HG02852 (cell line): ENCODE data around the gene RER1.

Experiments
- ATAC-seq: cut with Tn5 transposase; IDR thresholded peaks from one replicate; pipeline ENCODE4 v1.9.1; 2021; ENCODE audit warnings: mild to moderate bottlenecking, moderate library complexity; ENCODE audit not compliant: unreplicated experiment

Gene RER1

DNA sequence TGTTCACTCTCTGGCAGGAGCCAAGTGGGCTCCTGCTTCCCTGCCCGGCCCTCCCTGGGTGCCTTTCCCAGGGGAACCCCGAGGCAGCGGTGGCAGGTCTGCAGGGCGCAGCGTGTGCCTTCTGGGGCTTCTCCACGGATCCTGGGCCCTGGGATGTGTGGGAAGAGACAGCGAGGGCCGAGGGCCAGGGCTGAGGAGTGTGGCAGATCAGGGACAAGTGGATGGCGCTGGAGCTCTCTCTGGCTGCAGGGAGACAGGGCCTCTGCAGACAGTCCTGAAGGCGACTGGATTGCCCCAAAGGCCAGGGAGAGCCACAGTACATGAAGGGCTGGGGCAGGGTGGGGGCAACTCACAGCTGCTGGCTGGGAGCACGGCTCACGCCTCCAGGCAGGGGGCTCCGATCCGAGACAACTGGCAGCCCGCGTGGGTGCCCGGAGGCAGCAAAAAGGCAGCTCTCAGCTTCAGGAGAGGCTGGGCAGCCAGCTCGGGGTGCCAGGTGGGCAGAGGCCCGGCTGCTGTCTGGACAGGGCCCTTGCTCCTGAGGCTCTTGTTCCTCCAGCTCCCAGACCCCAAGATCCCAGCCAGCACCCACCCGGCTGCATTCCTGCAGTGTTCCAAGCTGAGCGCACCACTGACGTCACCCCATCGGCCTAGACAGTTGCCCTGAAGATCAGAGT, 16.3 kb upstream of the RER1 start:
- ATAC-seq: no peak

DNA sequence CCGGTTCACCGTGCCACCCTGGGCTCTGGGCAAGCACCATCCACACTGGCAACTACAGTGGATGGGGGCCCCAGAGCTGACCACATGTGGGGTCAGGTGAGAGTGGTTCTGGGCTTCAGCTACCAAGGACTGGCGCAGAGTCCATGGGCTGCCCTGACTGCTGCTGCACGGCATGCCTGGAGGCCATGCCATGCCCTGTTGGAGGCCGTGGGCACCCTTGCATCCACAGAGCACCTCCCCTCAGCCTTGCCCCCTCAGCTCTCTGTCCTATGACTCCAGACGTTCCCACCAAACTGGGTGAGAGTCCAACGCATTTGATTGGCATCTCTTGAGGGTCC, 15.7 kb upstream of the RER1 start:
- ATAC-seq: no peak

DNA sequence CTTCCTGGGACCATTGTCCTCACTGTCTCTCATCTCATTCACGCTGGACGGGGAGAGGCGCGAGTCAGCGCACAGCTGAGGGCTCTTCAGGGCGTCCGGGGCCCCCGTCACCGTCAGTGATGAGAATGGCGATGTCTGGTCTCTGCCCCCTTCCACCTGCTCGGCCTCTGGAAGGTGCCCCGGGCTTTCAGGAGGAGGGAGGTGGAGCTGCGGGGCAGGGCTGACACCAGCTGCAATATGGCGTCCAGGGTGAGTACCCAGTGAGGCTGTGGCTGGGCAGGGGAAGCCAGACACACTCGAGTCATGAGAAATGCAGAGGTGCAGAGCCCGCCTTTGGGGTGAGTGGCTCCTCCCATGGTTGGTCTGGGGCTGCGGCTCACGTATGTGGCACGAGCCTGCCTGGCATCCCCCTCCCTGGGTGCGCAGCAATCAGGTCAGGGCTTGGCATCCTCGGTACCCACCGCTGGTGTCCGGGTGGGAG, 15.3 kb upstream of the RER1 start:
- no peak for ATAC-seq

DNA sequence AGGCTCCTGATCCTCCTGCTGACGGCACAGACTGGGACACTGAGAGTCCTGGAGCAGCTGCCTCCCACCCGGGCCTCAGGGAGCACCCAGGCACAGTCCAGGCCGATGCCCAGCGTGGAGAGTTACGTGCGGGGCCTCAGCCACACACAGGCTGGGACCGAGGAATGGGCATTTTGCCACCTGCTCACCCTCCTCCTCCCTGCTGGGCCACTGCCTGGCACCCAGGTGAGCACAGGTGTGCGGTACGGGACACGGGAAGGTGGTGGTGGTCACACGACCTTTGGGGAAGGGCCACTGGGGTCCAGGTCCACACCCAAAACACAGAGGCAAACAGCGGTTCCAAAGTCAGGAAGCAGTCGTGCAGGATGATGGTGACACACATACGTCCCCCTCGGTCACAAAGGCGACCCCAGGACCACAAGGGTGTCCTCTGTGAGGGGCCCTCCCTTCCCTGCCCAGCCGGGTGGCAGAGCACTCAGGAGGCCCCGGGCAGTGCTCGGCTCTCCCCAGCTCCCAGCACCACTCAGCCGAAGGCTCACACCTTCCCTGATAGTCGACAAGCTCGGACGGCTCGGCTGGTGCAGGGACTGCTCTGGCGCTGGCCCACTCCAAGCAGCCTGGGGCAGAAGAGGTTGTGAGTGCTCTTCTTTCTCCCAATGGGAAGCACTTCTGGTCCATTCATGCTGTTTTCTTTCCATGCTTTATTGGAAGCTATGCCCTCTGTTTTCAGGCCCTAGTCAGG, 14.5 kb upstream of the RER1 start:
- no peak for ATAC-seq

DNA sequence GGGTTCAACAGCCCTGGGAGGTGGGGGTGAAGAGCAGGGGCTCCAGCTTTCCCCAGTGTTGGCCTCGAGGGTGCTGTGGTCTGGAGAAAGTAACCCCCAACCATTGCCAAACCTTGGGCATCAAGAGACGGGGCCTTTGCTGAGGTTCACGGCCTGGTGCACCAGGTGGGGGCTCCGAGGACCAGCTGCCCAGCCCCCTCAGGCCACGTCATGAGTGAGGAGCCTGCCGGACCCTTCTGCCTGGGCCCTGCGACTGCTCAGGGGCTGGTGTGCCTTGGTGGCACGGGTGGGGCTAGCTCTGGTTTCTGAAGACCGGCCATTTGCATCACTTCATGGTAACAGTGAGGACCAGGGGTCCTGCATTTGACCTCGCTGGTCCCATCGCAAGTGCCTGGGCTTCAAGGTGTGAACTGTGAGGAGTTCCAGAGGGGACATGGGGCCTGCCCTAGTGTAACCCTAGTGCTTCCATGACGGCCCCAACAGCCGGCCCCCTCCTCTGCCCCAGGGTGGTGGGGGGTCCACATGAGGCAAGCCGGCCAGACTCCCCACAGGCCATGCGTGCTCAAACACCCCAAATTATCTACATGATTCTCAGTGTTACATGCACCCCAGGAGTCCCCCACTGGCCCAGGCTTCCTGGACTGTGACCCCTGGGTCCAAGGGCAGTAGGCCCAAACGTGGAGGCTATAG, 13.7 kb upstream of the RER1 start:
- ATAC-seq: no peak

DNA sequence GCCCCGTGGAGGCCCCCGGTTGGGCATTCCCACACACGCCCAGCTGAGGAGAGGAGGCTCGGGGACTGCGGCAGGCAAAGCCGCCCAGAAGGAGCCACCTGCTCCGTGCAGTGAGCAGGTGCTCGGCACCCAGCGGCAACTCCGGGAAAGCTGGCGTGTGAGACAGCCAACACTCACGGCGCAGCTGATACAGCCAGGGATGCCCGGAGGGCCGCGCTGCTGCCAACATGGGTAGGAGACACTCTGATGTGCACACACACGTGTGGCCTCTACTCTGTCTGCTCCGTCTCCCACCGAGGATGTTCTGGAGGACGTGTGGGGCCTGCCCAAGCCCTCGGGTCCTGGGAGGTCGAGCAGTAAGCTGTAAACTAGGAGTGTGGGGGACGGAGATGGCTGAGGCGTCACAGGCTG, 13.2 kb upstream of the RER1 start:
- no peak for ATAC-seq

DNA sequence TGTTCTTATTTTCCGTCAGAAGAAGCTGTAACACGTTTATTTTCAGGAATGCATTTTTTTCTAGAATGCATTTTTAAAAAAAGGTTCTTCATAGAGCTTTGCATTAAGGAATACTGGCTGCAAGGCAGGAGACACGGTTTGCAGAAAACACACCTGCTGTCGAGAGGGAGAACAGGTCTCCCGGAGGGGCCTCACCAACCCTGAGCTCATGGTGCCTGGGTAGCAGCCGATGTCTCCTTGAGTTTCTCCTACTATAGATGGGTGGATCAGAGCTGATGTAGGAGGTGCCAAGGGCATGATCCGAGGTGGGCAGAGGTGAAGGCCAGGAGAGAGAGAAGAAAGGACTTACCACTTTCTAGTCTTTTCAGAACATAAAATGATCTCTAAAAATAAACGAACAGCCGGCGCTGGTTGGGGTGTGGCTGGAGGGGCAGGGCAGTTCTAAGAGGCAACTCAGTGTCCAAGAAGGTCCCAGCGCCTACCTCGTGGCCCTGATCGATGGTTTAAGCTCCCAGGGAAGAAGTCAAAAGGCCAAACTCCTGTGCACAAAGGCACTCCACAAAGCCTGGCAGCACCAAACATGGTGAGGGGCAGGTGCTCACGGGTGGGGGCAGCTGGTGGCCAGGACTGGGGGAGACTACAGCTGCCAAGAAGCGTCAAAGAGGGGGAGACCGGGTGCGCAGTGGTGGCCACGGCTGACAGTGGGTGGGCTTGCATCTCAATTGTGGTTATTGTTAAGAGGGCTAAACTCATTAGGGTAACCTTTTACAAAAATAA, 12.5 kb upstream of the RER1 start:
- no peak for ATAC-seq

DNA sequence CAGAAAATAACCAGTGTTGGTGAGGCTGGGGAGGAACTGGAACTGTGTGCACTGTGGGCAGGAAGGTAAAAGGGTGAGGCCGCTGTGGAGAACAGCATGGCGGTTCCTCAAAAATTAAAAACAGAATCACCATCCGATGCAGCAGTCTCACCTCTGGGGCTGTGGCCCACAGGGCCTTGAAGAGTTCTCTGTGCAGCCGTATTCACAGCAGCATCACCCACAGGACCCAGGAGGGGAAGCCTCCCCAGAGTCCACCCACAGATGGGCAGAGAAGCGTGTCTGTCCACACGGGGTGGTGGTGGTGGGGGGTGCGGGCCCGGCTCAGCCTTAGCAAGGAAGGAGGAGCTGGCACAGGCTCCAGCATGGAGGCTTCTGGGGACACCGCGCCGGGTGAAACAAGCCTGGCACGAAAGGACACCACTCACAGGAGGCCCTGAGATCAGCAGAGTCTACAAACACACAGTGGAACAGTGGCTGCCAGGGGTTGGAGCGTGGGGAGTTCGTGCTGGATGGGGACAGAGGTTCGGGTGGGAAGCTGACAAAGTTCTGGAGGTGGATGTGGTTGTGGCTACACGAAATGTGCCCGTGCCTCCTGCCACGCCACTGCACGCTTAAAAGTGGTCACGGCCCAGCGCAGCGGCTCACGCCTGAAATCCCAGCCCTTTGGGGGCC, 11.8 kb upstream of the RER1 start:
- ATAC-seq: no peak

DNA sequence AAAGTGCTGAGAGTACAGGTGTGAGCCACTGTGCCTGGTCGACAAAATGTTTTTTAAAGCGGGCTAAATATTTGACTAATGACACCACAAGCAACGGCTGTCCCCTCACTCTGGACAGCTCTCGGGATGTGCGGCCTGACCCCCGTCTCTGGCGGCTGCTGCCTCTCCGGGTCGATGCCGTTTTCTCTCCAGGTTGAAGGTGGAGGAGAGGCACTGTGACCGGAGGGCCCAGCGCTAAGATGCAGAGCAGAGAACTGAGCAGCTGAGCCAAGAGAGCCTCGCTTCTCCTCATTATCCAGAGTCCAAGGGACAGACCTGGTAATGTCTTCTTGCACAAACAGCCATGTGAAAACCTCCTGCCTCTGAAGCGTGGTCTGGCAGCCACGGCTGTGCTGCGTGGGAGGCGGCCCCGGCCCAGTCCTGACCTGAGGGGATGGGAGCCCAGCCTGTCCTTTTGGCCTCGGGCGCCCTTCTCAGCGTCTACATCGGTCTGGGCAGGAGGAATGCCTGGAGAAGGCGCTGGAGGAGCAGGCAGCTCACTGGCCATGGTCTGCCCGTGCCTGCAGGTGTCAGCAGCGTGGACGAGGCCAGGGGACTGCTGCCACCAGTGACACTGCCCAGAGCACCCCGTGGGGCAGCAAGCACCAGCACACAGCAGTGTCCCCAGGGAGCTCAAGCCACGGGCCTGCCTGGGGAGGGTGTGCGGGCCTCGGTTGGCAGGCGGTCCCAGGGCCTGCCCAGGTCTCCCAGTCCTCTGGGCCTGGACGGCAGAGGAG, 10.6 kb upstream of the RER1 start:
- ATAC-seq: no peak

DNA sequence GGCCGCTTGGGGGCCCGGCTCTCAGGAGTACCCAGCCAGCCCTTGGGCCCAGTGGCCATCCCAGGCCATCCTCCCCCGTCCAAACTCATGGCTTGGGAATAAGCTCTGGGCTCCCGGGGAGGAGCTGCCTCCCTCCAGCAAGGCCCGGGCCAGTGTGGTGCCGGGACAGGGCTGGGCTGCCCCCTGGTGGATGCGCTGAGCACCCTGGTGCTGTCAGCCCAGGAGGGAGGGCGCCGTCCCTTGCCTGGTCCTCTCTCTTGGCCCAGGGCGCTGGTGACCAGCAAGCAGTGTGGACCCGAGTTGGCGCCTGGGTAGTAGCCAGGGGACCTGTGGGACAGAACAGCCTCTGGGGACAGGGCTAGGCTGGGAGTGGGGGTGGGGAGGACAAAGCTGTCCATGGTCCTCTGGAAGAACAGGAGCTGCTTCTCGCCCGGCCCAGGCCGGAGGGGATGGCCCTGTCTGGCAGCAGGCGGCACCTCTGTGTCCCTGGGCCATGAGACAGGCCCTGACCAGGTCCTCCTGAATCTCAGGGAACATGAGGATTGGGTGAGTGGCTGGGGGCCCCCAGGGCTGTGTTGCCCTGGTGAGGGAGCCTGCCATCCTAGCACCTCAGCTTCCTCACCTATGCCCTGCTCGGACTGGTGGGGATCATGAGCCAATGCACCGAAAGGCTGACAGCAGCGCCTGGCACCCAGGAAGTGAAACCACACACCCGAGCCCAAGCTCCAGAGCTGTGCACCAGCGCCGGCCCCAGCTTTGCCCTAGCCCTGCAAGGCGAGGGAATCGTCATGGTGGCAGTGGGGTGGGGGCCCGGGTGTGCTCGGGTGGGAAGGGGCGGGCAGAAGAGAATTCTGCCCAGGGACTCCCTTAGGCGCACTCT, 9.7 kb upstream of the RER1 start:
- ATAC-seq: no peak

DNA sequence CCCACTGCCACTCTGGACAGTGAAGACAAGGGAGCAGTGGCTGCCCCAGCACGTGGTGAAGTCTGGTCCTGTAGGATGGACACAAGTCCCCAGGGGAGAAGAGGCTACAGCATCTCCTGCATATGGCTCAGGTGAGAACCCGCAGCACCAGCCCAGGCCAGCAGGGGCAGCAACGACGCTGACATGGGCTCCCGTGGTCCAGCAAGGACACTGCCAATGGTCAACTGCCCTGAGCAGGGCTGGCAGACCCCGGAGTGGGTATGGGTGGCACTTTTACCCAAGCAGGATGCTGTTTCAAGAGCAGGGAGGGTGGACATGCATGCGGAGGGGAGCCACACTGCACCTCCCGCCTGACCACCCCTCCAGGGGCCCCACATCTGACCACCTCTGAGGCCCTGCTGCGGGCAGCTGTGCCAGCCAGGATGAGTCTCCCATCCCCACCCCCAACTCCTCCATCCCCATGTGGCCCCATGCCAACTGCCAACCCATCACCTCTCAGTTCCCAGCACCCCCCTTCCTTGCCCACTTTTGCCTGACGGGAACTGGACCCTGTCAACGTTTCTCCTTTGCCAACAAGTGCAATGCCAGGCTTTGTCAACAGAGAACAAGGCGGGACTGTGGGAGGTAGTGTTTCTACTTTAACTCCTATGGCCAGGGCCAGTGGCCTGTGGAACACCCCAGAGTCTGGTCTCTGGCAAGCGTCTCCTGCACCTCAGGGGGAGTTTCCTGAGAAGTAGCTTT, 8.8 kb upstream of the RER1 start:
- no peak for ATAC-seq

DNA sequence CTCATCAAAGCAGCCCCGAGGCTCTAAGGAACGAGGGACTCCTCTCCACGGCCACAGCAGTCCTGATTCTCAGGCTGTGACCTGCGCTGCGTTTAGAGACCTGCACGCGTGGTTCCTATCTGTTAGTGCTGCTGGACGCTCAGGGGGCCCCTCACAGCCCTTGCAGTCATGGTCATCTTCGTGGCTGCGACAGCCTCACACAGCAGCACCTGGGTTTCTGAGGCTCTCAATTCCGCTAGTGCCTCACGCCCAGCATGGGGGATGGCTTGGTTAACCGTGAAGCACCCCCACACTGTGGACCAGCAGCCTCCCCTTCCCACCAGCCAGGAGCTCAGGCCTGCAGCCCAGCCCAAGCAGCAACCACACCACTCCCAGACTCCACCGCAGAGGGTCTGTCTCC, 8.1 kb upstream of the RER1 start:
- no peak for ATAC-seq

DNA sequence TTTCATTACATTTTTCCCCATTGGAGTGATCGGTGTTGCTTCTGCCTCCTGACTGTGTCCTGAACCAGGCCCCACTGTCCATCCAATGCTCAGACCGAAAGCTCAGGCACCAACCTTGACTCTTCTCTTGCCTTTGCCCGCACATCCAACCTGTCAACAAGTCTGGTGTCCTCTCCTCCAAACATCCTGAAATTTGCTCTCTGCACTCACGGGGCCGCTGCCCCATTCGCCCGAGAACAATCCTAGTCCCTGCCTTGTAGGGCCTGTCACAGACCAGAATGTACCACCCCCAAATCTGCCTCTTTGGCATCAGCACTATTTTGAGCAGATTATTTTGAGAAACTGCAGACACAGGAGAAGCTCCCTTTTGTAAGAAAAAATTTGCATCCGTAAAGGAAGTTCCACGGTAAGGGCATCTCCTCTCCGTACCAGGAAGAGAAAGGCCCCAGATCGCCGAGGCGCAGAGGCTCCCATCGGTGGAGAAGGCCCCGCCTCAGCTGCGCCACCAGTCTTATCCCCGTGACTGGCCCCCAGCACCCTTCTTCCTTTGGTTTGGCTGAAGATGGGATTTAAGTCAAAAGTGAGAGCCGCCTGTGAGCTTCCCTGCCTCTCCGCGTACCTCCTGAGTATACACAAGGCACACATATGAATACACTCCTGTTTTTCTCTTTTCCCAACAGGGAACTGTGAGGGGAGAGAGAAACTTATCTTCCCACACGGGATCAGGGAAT, 7.3 kb upstream of the RER1 start:
- no peak for ATAC-seq

DNA sequence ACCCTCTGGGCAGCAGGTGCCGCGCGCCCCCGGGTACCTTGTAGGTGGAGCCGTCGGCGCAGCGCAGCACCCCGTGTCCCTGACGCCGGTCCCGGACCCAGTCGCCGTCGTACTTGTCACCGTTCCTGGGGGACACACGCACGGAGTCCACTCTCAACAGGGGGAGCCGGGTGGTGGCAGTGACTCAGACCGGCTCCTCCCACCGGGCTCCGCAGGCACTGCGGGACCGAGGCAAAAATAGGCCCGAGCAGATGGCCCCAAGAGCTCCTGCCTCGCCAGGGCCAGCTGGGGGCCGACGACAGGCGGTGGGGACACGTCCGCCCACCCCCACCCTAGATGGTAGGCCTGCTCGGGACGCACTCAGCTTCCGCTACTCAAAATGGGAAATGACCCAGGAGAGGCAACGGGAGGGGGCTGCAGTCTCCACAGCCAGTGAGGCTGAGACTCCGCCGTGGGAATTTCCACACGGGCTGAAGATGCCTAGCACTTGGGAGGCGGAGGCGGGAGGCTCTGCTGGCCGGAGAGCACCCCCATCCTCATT, 6.6 kb upstream of the RER1 start:
- no peak for ATAC-seq

DNA sequence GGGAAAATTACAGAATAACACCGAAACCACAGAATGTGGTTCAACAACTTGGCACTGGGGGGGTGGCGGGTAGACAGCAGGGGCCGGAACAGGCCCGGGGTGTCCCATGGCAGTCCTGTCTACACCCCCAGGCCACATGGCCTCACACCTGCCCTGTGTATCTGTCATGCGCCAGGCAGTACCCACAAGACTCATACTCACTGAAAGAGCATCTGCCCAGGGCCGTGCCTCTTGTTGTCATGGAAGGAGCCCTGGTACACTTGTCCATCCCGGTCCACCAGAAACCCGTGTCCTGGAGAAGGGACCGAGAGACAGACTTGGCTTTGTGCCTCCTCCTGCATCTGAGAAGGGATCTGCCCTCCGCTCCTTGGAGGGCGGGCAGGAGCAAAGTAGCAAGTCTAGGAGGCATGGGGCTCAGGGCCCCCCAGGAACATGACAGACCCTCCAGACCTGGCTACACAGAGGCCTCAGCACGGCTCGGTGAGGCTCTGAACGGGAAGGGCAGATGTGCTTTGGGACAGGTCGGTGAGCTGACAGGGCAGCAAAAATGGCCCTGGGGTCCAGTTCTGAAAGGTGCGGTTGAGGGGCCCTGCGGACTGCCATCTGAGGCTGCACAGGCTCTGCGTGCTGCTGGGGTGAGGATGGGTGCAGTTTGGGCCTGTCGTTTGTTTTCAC, 5.9 kb upstream of the RER1 start:
- no peak for ATAC-seq

DNA sequence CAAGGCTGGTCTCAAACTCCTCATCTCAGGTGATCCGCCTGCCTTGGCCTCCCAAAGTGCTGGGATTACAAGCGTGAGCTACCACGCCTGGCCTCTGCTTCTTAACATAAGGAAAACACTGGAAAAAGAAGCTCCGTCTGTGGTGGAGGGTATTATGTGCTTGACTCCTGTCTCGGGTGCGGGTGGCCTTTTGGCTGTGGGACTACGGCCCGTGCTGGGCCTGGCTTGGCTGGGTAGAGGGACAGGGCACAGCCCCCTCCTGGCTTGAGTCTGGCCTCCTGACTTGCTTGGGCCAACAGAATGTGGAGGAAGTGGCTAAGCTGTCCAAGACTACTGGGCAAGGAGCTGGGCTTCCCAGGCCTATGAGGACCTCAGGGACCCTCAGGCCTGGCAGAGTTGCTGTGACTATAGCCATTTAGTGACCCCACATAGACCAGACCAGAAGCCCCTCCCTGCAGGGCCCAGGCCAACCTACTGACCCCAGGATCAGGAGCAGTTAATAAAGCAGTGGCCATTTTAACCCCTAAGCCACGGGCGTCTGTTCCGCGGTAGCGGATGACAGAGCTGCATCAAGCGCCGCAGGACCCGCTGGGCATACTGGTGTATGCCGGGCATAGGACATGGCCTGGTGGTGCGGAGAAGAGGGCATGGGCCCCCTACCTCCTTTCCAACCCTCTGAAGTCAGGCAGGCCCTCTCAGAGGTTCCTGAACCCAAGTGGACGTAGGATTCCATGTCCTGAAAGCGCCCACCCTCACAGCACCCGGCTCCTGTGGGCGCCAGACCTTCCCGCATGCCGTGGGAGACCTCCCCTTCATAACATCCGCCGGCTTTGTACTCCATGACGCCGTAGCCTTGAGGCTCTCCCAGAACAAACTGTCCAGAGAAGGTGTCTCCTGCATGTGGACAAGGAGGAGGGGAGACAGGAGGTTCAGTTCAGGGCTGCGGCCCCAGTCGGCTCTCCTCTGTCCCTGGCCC, 4.7 kb upstream of the RER1 start:
- ATAC-seq: no peak
